ENCODE data around the gene DACH1.

DNA sequence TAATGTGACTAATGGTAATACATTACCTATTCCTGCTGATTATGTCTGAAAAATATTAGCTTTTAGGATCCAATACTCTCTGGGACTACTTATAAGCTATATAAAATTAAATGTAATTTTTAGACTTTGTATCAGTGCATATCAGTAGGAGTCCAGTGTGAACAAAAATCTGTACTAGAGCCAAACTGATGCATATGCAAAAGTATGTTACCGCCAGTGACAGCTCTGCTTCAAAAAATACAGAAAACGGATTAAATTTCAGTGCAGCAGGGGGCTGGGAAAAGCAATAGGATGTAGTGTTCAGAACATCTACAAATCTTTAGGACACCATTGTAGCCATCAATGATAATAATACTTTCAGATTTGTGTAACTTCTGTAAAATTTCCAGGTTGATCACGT, 385.5 kb downstream of the DACH1 start:
- TF ChIP-seq, protein P1, sequence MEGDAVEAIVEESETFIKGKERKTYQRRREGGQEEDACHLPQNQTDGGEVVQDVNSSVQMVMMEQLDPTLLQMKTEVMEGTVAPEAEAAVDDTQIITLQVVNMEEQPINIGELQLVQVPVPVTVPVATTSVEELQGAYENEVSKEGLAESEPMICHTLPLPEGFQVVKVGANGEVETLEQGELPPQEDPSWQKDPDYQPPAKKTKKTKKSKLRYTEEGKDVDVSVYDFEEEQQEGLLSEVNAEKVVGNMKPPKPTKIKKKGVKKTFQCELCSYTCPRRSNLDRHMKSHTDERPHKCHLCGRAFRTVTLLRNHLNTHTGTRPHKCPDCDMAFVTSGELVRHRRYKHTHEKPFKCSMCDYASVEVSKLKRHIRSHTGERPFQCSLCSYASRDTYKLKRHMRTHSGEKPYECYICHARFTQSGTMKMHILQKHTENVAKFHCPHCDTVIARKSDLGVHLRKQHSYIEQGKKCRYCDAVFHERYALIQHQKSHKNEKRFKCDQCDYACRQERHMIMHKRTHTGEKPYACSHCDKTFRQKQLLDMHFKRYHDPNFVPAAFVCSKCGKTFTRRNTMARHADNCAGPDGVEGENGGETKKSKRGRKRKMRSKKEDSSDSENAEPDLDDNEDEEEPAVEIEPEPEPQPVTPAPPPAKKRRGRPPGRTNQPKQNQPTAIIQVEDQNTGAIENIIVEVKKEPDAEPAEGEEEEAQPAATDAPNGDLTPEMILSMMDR (IDR thresholded peaks at IDR 0.05; ENCODE audit: low read depth, low read length), result no peak
- no peak for TF ChIP-seq EZH2phosphoT487 (IDR thresholded peaks at IDR 0.05; ENCODE audit: low read depth)
